Dendritic cell treated with granulocyte-macrophage colony-stimulating factor and Interleukin-4, amounts not matched to agents 40 ng/mL and 50 ng/mL, for 4 days (primary cell): ENCODE measurements around the gene G2E3.
"Not testable (repeated sequence)": the region's sequence is repeated elsewhere in the genome, so short reads cannot be mapped to it uniquely, and the experiment has no call there.

Experiments used
- H3K27ac Mint-ChIP-seq: one replicate; pipeline ENCODE4 v1.8.0; 2022; ENCODE audit warnings: mild to moderate bottlenecking, mixed read lengths
- H3K27me3 Mint-ChIP-seq: one replicate; pipeline ENCODE4 v1.8.0; 2022; ENCODE audit warnings: mild to moderate bottlenecking, mixed read lengths
- H3K36me3 Mint-ChIP-seq: one replicate; pipeline ENCODE4 v1.8.0; 2022; ENCODE audit warnings: low read depth, mixed read lengths
- H3K4me1 Mint-ChIP-seq: one replicate; pipeline ENCODE4 v1.8.0; 2022; ENCODE audit warnings: low read depth, mixed read lengths
- H3K4me3 Mint-ChIP-seq: one replicate; pipeline ENCODE4 v1.8.0; 2022; ENCODE audit warnings: mild to moderate bottlenecking, moderate library complexity, mixed read lengths
- H3K9me3 Mint-ChIP-seq: one replicate; pipeline ENCODE4 v1.8.0; 2022; ENCODE audit warnings: mixed read lengths
- intact Hi-C: fragments of 100-400 bp; cut with micrococcal nuclease; formaldehyde crosslinking; loops from one replicate; pipeline ENCODE4 v1.15.0; 2022

G2E3 gene

GRCh38 chr14:30573226-30573814 lies 14.4 kb downstream of the G2E3 start:
- Mint-ChIP-seq H3K4me1 (peaks cover 65% of the 10 kb centered on the region), H3K36me3 (no peaks in the 10 kb centered on the region), H3K9me3 (no peaks in the 10 kb centered on the region), H3K4me3 (no peak overlapping the region), H3K27ac (no peak overlapping the region), H3K27me3 (no peaks in the 10 kb centered on the region)
- intact Hi-C loops = no loop called here

GRCh38 chr14:30573966-30574365 lies 15.0 kb downstream of the G2E3 start:
- Mint-ChIP-seq H3K4me3 (no peak overlapping the region), H3K9me3 (no peaks in the 10 kb centered on the region), H3K27me3 (no peaks in the 10 kb centered on the region), H3K4me1 (peaks cover 61% of the 10 kb centered on the region), H3K27ac (no peak overlapping the region), H3K36me3 (no peaks in the 10 kb centered on the region)
- intact Hi-C loops = no loop called here

GRCh38 chr14:30574777-30575176 lies 15.8 kb downstream of the G2E3 start:
- intact Hi-C loops, H3K27ac Mint-ChIP-seq, H3K4me3 Mint-ChIP-seq, H3K9me3 Mint-ChIP-seq, H3K27me3 Mint-ChIP-seq, H3K36me3 Mint-ChIP-seq: not testable (repeated sequence)
- H3K4me1 Mint-ChIP-seq = peaks cover 53% of the 10 kb centered on the region

GRCh38 chr14:30576333-30576732 lies 17.4 kb downstream of the G2E3 start:
- H3K4me3 Mint-ChIP-seq, intact Hi-C loops, H3K27me3 Mint-ChIP-seq, H3K27ac Mint-ChIP-seq, H3K9me3 Mint-ChIP-seq, H3K36me3 Mint-ChIP-seq: not testable (repeated sequence)
- peaks cover 41% of the 10 kb centered on the region for H3K4me1 Mint-ChIP-seq

- peaks cover 32% of the 10 kb centered on the region for H3K36me3 Mint-ChIP-seq
- no peaks in the 10 kb centered on the region for H3K27me3 Mint-ChIP-seq
- intact Hi-C loops = no loop called here
- H3K4me3 Mint-ChIP-seq = no peak overlapping the region
- no peaks in the 10 kb centered on the region for H3K9me3 Mint-ChIP-seq
- no peak overlapping the region for H3K27ac Mint-ChIP-seq
- H3K4me1 Mint-ChIP-seq = peaks cover 14% of the 10 kb centered on the region
Measured at GRCh38 chr14:30580616-30581282, 21.8 kb downstream of the G2E3 start.

- H3K4me1 Mint-ChIP-seq = peaks cover 9% of the 10 kb centered on the region
- peaks cover 37% of the 10 kb centered on the region for H3K36me3 Mint-ChIP-seq
- no peak overlapping the region for H3K27ac Mint-ChIP-seq
- no peak overlapping the region for H3K4me3 Mint-ChIP-seq
- no peaks in the 10 kb centered on the region for H3K27me3 Mint-ChIP-seq
- intact Hi-C loops = no loop called here
- H3K9me3 Mint-ChIP-seq = no peaks in the 10 kb centered on the region
Measured at GRCh38 chr14:30581283-30581625, 22.3 kb downstream of the G2E3 start.

- H3K27ac Mint-ChIP-seq = no peak overlapping the region
- H3K9me3 Mint-ChIP-seq = no peaks in the 10 kb centered on the region
- H3K36me3 Mint-ChIP-seq = peaks cover 44% of the 10 kb centered on the region
- no peak overlapping the region for H3K4me3 Mint-ChIP-seq
- peaks cover 5% of the 10 kb centered on the region for H3K4me1 Mint-ChIP-seq
- intact Hi-C loops = no loop called here
- no peaks in the 10 kb centered on the region for H3K27me3 Mint-ChIP-seq
Measured at GRCh38 chr14:30582376-30582775, 23.4 kb downstream of the G2E3 start.

- Mint-ChIP-seq H3K27ac (no peak overlapping the region), H3K27me3 (no peaks in the 10 kb centered on the region), H3K36me3 (peaks cover 56% of the 10 kb centered on the region), H3K4me3 (no peak overlapping the region), H3K4me1 (no peaks in the 10 kb centered on the region), H3K9me3 (no peaks in the 10 kb centered on the region)
- intact Hi-C loops = no loop called here
Measured at GRCh38 chr14:30584058-30584630, 25.2 kb downstream of the G2E3 start.

GRCh38 chr14:30585204-30585603 lies 26.2 kb downstream of the G2E3 start:
- Mint-ChIP-seq H3K27me3 (no peaks in the 10 kb centered on the region), H3K4me1 (no peaks in the 10 kb centered on the region), H3K4me3 (no peak overlapping the region), H3K27ac (no peak overlapping the region), H3K36me3 (peaks cover 66% of the 10 kb centered on the region), H3K9me3 (no peaks in the 10 kb centered on the region)
- intact Hi-C loops = no loop called here

GRCh38 chr14:30587141-30587540 lies 28.2 kb downstream of the G2E3 start:
- Mint-ChIP-seq H3K27ac (no peak overlapping the region), H3K27me3 (no peaks in the 10 kb centered on the region), H3K4me1 (no peaks in the 10 kb centered on the region), H3K9me3 (no peaks in the 10 kb centered on the region), H3K36me3 (peaks cover 71% of the 10 kb centered on the region), H3K4me3 (no peak overlapping the region)
- intact Hi-C loops = no loop called here

GRCh38 chr14:30588873-30589272 lies 29.9 kb downstream of the G2E3 start:
- H3K27me3 Mint-ChIP-seq = no peaks in the 10 kb centered on the region
- H3K4me3 Mint-ChIP-seq = no peak overlapping the region
- H3K4me1 Mint-ChIP-seq = no peaks in the 10 kb centered on the region
- no peaks in the 10 kb centered on the region for H3K9me3 Mint-ChIP-seq
- no peak overlapping the region for H3K27ac Mint-ChIP-seq
- intact Hi-C loops = no loop called here
- peaks cover 68% of the 10 kb centered on the region for H3K36me3 Mint-ChIP-seq

GRCh38 chr14:30596935-30597334 lies 38.0 kb downstream of the G2E3 start:
- Mint-ChIP-seq H3K36me3 (peaks cover 33% of the 10 kb centered on the region), H3K9me3 (no peaks in the 10 kb centered on the region), H3K4me1 (peaks cover 14% of the 10 kb centered on the region), H3K27ac (no peak overlapping the region), H3K27me3 (no peaks in the 10 kb centered on the region), H3K4me3 (no peak overlapping the region)
- intact Hi-C loops = no loop called here

GRCh38 chr14:30597504-30597903 lies 38.5 kb downstream of the G2E3 start:
- Mint-ChIP-seq H3K27ac (no peak overlapping the region), H3K4me1 (peaks cover 14% of the 10 kb centered on the region), H3K9me3 (no peaks in the 10 kb centered on the region), H3K27me3 (no peaks in the 10 kb centered on the region), H3K4me3 (no peak overlapping the region), H3K36me3 (peaks cover 28% of the 10 kb centered on the region)
- intact Hi-C loops = no loop called here

GRCh38 chr14:30600922-30601918 lies 42.3 kb downstream of the G2E3 start:
- intact Hi-C loops = no loop called here
- Mint-ChIP-seq H3K4me3 (no peak overlapping the region), H3K9me3 (no peaks in the 10 kb centered on the region), H3K36me3 (peaks cover 47% of the 10 kb centered on the region), H3K4me1 (peaks cover 14% of the 10 kb centered on the region), H3K27ac (peak overlapping the region; percentile 65), H3K27me3 (no peaks in the 10 kb centered on the region)
